DMS 273 treated with DMSO at 0.1 percent for 48 hours (cell line): ENCODE results near the gene PLPPR1.

ENCODE experiments used
- DNase-seq: peaks from one replicate; lab custom pipeline; 2025; lab: John Stamatoyannopoulos, UW

Gene PLPPR1

GRCh38 chr9:101352892-101353463 lies 324.5 kb downstream of the PLPPR1 start:
- DNase-seq = no peak

DNA sequence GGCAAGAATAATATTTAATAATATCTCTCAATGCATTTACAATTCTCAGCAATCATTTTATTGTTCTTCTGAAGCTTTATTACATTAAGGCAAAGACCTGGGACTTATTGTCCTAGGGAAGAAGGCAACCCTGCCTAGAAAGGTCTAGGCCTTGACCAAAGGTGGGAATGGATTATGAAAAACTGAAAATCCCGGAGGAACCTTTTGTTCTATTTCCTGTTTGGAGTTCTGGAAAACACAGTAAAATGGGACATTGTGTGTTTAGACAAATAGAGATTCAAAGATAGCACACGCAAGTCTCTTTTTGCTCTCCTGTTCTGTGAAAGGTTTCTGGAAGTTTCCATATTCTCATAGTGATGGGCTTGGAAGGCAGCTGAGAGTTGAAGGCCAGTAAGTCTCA lies 325.2 kb downstream of the PLPPR1 start:
- no peak for DNase-seq

DNA sequence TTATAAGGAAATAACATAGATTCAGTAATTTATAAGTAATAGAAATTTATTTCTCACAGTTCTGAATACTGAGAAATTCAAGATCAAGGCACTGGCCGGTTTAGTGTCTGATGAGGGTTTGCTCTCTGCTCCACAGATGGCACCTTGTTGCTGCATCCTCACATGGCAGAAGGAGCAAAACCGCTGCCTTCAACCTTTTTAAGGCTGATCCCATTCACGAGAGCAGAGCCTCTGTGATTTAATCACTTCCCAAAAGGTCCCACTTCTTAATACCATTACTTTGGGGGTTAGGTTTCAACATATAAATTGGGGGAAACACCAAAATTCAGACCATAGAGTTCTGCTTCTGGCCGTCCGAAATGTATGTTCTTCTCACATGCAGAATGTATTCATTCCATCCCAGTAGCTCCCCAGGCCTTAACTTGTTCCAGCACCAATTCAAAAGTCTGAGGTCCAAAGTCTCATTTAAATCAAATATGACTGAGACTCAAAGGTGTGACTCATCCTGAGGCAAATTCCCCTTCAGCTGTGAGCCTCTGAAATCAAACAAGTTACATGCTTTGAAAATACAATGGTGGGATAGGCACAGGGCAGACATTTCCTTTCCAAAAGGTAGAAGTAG lies 325.7 kb downstream of the PLPPR1 start:
- no peak for DNase-seq

GRCh38 chr9:101354765-101355708 lies 326.5 kb downstream of the PLPPR1 start:
- DNase-seq = no peak

DNA sequence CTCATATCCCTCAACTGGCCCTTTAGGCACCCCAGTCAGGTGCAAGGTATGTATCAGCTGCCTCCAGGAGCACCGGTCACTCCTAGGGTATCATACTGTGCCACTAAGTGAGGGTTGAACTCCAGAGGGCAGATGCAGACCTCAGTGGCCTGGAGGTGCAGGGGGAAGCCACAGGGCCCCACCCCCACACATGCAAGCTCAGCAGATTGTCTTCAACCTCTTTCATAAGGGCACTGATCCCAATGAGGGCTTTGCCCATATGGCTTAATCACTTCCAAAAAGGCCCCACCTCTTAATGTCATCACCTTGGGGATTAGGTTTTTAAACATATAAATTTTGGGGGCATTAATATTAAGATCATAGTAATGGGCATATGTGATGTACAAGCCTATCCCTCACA lies 328.1 kb downstream of the PLPPR1 start:
- no peak for DNase-seq

- no peak for DNase-seq
Observed at GRCh38 chr9:101359679-101360078, 331.2 kb downstream of the PLPPR1 start.

GRCh38 chr9:101360647-101361046 lies 332.1 kb downstream of the PLPPR1 start:
- no peak for DNase-seq

- no peak for DNase-seq
Observed at GRCh38 chr9:101362450-101362849, 333.9 kb downstream of the PLPPR1 start.

GRCh38 chr9:101365181-101365580 lies 336.7 kb downstream of the PLPPR1 start:
- DNase-seq = no peak

GRCh38 chr9:101366038-101366756 lies 337.7 kb downstream of the PLPPR1 start:
- no peak for DNase-seq

- no peak for DNase-seq
Observed at GRCh38 chr9:101367323-101367722, 338.8 kb downstream of the PLPPR1 start.

DNA sequence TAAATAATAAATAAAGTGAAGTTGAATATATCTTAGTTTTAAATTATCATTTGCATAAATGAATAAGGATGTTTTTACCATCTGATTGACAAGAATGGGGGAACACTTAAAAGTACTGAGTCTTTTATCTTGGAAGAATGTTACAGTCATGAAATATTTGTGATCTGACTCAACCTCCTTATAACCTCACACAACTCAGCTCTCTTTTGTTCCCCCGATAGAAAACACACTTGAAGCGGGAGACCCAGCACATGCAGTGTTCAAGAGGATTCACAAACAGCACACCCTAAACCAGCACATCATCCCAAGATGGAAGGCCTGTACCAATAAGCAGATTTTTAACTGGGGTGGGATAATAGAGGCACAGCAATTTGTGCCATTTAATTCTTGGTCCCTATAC lies 340.8 kb downstream of the PLPPR1 start:
- no peak for DNase-seq

DNA sequence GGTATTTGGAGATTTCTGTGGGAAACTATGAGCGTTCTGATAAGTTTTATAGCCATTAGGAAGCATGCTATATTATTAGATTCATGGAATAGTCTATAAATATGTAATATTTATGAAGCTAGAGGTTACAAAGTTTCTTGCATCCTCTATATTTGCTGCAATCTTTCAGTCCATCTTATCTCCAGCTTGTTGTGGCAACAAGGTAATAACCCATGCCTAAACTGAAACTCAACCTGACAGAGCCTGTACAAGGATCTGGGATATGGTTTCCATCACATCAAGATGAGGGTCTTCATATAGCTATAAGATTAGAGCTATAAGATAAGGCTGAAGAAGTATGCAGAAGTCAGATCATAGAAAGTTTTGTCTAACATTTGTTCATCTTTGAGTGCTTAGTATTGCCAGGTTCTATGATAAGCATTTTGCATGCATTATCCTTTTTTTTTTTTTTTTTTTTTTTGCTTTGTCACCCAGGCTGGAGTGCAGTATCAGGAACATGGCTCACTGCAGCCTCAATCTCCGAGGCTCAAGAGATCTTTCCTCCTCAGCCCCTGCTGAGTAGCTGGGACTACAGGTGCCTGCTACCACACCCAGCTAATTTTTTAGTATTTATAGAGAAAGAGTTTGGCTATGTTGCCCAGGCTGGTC lies 341.5 kb downstream of the PLPPR1 start:
- DNase-seq = no peak

DNA sequence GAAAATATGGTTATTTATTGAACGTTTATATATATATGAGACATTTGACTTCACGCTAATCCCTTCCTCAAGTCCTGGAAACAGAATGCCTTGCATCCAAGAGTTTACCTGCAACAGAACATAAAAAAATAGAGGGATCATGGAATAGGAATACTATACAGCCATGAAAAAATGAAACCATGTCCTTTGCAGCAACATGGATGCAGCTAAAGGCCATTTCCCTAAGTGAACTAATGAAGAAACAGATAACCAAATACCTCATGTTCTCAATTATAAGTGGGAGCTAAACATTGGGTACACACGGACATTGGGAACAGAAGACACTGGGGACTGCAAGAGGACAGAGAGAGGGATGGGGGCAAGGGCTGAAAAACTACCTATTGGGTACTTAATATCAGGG lies 343.3 kb downstream of the PLPPR1 start:
- DNase-seq = no peak

GRCh38 chr9:101372327-101373118 lies 344.0 kb downstream of the PLPPR1 start:
- no peak for DNase-seq
